Stimulated activated CD8-positive, alpha-beta memory T cell treated with anti-CD3 and anti-CD28 coated beads, Interleukin-4, amount 100 ng/mL, for 1 hour (primary cell): ENCODE measurements around the gene MCRIP2.

Source experiments
- DNase-seq, 2 donors: peaks; one replicate each; pipeline ENCODE4 v3.0.0-alpha.2; 2020; ENCODE audit warnings: low read depth in 2 of 2, low spot score in 1 of 2

The MCRIP2 gene

GRCh38 chr16:695355-696089 is 53.9 kb downstream of the MCRIP2 start:
- DNase-seq = no peak
